Activated effector memory CD4-positive, alpha-beta T cell treated with Interleukin-2 at 50 U/mL for 16 hours (primary cell): ENCODE measurements around the gene AKT1.
A peak's percentile ranks its signal among the peaks of the same experiment; 100 is the strongest.

ENCODE experiments used
- DNase-seq: peaks from one replicate; pipeline ENCODE4 v3.0.0-alpha.2; 2020

The AKT1 gene

DNA sequence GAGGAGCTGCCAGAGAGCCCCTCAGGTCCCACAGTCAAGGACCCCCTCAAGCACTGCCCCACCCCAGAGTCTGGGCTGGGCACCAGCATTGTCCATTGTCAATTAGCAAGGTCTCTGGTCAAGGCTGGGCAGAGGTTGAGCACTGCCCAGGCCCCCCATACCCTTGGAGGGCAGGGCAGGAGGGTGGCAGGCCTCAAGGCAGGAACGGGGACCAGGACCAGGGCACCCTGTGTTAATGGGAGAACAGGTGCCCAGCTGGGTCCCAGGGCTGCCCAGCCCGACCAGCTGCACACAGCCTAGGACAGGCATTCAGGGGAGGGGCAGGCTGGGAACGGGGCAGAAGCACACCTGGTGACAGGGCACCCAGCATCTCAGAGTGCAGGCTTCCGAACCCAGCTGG is 24.2 kb downstream of the AKT1 start:
- DNase-seq, result no peak

DNA sequence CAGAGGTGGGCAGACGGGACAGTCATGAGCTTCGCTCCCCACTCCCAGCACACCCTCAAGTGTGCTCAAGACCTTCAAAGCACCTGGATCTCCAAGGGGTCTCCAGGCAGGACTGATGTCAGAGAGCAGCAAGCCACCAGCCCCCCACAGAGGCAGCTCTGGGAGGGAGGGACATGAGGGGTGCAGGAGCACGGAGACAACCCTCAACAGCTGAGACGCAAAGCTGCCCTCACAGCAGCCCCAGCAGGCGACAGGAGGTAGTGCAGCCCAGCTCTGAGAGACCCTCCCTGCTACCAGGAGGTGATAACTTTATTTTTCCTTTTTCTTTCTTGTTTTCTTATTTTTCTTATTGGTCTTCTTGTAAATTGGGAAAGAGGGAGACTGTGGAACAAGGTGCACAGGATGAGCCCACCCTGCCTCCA is 24.7 kb downstream of the AKT1 start:
- DNase-seq, result no peak

DNA sequence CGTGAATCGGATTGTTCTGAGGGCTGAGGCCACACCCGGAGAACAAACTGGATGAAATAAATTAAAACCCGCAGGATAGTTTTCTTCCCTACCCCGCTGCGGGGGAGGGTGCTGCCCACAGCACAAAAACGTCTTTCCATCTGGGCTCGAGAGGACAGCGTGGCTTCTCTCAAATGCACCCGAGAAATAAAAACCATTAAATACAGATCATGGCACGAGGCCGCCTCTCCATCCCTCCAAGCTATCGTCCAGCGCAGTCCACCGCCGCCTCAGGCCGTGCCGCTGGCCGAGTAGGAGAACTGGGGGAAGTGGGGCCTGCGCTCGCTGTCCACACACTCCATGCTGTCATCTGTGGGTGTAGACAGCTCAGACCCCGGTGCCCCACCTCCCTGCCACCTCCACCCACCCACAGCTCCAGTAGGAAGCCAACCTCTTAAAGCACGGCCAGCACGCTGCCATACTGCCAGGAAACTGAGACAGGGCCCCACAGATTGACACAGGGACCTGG is 25.4 kb downstream of the AKT1 start:
- no peak for DNase-seq

DNA sequence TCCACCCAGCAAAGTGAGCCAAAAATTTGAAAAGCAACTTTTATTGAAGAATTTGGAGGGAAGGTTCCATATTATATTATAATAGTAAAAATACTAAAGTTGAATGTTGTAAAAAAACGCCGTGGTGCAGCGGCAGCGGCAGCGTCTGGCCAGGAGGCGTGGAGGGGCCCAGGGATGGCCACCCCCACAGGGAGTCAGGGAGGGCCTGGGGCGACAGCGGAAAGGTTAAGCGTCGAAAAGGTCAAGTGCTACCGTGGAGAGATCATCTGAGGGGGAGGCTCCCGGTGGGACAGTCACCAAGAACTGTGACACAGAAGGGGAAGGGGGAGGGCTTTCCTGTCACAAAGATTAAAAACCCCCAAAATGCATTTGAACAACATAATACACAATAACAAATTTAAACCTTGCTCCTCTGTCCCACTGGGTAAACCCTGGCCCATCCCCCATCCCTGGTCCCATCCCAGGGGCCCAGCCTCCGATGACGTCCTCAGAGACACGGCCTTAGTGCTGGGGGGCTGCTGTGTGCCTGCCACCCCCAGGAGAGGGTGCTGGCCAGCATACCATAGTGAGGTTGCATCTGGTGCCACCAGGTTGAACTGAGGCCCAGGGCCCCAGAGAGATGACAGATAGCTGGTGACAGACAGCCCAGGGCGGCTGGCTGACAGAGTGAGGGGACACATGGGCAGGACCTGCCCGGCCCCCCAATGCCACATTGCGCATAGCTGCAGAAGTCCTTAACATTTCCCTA is 26.1 kb downstream of the AKT1 start:
- no peak for DNase-seq

DNA sequence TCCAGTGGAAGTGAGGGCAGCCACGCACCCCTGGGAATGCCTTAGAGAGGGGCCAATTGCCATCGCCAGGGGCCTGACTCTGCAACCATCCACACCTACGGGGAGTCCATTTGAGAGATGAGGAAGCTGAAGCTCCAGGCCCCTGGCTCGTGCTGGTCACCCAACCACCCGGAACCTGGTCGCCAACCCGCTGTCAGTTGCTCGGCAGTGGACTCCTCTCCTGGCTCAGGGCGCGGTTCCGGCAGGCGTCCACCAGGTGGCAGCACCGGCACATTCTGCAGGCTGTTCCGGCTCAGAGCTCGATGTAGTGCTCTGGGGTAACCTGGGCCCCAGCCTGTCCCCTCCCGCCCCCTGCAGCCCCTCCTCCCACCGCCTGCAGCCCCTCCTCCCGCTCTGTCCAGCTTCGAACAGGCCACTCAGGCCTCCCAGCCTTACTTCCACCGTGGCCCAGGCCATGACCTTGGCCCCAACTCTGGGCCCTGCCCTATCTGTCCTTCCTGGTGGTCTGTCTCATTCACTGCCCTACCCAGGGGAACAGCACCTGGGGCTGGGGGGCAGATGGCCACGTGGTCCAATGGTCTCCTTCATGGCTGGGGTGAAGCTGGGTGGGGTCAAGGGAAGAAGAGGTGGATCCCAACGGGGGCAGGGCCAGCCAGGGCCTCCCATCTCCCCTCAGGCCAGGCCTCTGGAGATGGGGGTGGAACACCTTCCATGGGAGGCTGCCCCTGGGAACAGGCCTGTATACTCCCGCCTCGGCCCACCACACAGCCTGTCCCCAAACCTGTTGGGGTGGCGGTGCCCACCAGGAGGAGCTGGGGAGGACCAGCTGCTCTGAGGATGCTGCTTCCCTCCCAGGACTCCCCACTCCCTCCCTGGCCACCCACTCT is 26.9 kb downstream of the AKT1 start:
- peak; percentile 81 for DNase-seq

DNA sequence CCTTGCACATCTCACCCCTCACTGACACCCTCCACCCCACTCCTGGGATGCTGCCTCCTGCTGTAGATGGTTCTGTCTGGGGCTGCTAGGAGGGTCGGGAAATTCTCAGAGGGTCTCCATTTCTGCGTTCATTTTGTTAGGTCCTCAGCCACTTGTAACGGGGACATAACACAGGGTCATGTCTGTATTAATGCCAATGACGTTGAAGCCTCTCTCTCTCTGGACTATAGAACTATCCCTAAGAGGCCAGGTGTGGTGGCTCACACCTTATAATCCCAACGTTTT is 28.0 kb downstream of the AKT1 start:
- no peak for DNase-seq

DNA sequence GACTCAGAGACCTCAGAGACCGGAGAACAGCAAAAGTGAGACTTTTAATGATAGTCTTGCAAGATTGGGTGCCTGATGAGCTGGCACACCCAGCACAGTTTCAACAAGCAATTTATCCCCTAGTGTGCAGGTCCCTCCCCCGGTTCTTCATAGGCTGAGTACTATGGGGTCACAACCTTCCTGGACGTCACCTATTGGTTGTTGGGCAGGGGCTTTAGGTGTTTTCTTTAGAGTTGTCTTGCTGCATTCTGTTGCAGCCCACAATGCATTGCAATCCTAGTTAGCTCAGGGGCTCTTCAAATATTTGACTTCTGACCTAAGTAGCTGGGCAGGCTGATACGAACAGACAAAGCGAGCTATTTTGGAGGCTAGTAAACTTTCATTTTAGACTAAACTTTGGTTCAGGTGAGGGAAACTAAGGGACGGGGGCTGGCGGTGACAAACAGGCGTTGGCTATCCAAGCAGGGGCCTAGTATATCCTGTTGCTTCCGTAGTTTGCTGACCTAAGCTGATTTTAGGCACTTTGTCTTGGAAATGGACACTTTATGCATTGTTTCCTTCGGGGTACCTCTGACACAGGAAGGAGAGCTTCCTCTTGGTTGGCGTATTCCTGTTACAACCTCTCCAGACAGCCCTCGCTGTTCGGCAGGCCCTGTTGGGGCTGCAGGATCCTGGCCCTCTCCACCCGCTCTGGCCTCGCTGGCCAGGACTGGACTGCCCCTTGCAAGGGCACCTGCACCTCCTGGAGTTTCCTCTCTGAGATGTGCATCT is 28.5 kb downstream of the AKT1 start:
- DNase-seq, result no peak

DNA sequence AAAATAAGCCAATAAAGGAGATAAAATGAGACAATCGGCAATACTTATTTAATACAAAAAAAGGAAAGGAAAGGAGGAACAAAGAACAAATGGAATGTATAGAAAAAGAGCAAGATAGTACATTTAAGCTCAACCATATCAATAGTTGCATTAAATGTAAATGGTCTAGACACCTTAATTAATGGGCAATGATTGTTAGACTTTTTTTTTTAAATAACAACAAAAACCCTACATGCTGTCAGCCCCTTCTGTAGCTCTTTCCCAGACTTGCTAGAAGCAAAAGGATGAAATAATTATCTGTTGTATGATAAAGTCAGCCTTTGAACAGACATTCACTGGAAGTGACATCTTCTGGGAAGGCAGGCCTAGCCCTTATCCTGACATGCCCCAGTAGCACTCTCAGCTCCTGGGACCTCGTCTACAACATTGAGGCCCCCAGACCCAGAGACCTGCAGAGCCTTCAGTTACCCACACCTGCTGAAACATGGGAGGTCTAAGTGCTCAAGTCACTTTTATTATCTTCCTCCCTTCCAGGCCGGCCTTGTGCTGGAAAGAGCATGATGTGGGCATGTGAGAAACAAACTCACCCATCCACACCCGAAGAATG is 29.2 kb downstream of the AKT1 start:
- no peak for DNase-seq

DNA sequence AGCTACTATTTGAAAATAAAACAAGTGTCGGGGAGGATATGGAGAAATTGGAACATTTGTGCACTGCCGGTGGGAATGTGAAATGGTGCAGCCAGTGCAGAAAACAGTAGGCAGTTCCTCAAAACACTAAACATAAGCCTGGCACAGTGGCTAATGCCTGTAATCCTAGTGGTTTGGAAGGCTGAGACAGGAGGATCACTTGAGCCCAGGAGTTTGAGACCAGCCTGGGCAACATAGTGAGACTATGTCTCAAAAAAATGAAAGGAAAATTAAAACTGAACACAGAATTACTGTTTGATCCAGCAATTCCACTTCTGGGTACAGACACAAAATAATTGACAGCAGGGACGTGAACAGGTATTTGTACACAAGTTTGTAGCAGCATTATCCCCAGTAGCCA is 30.0 kb downstream of the AKT1 start:
- DNase-seq, result no peak

DNA sequence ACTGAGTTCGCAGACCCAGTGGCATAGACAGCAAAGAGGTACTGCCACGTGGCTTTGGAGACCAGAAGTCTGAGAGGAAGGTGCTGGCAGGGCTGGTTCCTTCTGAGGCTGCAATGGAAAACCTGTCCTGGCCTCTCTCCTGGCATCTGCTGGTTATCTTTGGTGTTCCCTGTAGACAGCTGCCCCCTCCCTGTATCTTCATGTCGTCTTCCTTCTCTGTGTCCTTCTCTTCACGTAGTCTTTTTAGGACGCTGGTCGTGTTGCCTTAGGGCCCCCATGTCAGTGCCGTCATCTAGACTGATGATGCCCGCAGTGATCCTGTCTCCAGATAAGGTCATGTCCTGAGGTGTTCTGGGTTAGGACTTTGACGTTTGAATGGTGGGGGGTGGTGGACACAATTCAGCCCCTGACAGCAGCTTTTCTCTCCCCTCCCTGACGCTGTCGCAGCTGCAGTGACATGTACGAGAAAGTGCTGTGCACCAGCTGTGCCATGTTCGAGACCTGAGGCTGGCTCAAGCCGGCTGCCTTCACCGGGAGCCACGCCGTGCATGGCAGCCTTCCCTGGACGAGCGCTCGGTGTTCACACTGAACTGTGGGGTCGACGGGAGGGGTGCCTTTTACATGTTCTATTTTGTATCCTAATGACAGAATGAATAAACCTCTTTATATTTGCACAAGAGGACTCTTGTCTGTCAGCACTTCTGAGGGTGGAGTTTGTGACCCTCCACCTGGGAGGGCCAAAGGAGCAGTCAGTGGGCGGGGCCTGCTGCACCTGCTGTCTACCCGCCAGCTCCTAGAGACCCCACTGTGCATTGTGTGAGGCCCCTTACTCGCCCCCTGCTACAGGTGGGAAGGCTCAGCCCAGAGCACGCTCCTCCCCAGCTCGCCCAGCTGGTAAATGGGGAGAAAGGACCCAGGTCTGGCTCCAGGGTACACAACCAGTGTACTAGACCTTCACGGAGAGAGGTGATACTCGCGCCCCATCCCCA is 36.3 kb downstream of the AKT1 start:
- no peak for DNase-seq

DNA sequence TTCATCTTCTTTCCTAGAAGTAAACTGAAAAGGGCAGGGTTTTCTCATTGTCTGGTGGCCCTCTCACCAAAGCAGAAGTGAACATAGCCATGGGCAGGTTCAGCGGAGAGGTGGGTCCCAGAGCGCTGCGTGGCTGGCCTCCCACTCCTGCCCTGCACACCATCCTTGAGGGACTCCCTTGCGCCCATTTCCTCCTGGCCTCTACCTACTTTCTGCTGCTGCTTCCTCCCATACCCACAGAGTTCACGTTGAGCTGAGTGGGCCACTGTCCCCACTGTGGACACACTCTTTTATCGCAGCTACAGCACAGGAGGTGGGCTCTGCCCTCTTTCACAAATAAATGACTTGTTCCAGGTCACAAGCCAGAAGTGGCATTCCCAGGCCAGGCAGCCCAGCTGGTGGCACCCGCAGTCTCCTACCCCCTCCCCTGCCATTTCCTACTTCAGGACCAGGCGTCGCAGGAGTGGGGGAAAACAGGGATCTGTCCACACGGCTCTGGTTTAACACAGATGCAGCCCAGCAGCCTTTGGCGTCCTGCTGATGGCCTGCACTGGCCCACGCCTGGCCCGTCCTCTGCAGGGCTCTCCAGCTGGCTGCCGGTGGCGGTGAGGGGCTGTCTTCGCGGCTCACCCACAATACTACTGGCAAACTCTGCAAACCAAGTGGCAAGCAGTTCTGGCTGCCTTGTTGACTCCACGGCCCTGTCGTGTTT is 37.7 kb downstream of the AKT1 start:
- DNase-seq, result no peak

DNA sequence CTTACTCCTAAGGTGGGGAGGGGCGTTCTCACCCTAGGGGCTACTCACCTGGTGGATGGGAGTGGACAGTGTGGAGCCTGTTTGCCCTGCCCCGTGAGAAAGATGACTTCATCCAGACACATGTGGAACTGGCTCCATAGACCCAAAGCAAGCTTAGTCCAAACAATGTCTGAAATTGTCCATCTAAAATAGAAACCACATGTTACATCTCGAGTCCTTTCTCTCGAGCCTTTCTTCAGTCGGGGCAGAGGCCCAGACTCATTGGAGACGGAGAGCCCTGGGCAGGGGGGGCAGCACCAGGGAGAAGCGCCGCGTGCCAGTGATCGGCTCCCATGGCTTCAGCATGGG is 38.3 kb downstream of the AKT1 start:
- DNase-seq, result no peak

DNA sequence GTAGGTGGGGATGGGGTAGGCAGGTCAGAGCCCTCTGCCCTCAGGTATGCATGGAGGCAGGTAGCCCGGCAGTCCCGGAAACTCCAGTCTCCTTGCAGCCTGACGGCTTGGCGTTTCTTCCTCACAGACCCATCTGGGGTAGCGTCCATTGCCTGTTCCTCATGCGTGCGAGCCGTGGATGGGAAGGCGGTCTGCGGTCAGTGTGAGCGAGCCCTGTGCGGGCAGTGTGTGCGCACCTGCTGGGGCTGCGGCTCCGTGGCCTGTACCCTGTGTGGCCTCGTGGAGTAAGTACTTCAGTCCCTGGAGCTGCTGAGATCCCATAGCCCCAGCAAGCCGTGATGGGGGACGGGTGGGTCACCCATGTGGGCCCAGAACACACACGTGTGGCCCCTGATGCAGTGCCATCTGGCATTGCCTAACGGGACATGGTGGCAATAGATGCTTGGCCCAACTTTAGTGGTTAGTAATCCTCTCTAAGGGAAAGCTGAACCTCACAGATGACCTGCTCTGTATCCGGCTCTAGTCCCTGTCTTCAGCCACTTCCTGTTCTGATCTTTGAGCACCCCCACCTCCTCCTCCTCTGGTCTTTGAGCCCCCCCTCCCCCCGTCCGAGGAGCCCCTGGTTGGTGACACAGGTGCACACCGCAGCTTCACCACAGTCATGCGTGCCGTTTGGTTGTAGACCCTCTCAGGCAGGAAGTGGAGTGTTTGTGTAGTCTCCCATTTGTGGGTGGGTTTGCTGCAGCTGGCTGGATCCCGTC is 38.9 kb downstream of the AKT1 start:
- no peak for DNase-seq

DNA sequence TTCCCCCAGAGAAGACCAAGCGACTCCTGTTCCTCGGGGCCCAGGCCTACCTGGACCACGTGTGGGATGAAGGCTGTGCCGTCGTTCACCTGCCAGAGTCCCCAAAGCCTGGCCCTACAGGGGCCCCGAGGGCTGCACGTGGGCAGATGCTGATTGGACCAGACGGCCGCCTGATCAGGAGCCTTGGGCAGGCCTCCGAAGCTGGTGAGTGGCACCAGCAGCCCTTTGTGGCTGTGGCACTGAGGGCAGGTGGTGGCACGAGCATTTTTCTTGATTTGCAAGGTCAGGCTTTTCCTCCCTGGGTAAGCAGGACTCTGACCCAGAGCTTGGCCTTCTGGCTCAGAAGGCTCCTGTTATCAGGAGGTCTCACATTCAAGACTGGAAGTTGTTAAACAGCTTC is 39.9 kb downstream of the AKT1 start:
- DNase-seq, result no peak

DNA sequence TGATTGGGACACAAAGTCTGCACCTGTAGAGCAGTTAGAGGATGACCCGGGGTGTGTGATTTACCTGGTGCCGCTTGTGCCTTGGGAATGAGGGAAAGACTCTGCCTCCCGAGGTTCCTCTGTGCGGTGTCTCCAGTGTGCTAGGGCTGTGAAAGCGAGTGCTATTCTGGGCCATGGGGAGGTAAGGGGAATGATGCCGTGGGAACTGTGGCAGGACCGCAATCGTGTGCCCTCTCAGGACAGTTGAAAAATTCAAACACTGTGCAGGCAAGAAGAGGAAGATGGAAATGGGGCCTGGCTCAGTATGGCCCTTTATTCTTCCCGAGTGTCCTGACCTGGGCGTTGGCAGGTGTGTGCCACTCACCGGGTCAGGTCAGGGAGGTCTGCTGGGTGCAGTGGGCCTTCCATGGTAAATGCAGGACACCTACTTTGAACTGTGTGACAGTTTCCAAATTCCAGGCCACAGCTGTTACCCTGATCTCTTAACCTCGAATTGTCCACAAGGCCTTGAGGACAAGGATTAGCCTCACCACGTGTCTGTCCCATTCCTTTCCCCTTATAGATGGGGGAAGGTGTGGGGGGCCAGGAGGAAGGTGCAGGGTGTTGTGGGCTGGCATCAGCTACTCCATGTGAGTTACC is 41.2 kb downstream of the AKT1 start:
- DNase-seq, result no peak

DNA sequence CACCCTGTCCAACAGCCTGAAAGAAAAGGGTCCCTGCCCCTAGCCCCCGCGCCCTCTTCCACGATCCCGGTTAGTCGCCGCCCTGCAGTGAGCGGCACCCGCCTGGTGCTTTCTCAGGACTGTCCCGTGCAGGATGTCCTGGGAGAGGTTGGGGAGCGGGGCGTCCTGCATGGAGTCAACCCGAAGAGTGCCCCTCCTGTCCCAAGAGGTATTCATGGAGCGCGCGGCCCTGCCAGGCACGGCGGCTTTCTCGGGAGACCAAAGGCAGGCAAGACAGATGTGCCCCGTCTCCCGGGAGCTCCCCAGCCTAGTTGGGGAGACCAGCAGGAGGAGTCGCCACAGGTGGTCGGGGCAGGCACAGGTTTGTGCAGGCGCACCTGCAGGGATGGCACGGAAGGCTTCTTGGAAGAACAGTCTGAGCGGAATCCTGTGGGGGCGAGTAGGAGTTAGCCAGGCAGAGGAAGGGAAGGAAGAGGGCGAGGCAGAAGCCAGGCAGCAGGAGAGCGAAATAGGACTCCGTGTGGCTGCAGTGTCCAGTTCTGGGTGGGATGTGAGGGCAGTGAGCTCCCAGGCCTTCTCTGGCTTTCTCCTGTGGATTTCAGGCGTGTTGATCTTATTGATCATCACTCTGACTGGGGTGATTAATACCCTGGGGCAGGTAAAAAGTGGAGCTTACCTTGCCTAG is 41.9 kb downstream of the AKT1 start:
- no peak for DNase-seq

DNA sequence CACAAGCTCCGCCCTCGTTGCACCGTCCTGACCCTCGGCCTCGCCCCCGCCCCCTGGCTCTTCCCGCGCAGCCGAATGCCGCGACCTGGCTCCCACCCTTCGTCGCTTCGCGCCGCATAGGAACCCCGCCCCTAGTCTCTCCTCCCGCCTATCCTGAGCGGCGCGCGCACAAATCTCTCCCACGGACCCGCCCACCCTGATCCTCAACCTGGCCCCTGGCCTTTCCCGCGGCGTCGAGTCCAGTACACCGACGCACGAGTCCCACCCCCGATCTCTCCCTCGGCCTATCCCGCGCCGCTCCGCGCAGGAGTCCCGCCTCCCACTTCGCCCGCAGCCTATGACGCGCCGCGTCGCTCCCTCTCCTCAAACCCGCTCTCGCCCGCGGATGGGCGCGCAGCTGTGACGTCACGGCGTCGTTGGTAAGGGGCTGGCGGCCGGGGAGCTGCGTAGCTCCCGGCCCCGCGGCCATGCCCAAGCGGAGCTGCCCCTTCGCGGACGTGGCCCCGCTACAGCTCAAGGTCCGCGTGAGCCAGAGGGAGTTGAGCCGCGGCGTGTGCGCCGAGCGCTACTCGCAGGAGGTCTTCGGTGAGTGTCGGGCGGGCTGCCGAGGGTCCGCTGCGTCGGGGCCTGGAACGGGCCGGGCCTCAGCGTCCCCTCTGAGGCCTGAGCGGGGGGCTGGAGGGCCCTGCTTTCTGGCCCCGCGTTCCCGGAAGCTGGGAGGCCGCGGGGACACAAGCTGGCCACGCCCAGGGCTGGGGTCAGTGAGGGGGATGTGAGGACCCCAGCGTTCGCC is 42.6 kb downstream of the AKT1 start, which contains the start of gene SIVA1:
Gene SIVA1, plus strand, starts transcription at position 413 of the 793 bp plus-strand sequence. Its CDS starts 55 bp downstream, at position 468.
- peak; percentile 99 for DNase-seq

DNA sequence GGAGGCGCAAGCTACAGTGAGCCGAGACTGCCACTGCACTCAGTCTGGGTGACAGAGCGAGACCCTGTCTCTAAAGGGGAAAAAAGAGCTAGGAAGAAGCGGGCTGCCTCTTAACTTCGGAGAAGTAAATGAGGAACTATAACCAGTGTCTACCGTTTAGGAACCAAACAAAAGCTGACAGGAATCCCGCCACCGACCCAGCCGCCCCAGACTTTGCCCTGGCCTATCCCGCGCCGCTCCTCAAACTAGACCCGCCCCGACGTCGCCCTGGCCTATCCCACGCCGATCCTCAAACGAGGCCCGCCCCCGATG is 43.2 kb downstream of the AKT1 start:
- DNase-seq, result no peak
